Tibial artery (tissue), 4 donors: ENCODE data around the gene ITPK1.
A peak's percentile ranks its signal among the peaks of the same experiment; 100 is the strongest.
"Not testable (repeated sequence)": the region's sequence is repeated elsewhere in the genome, so short reads cannot be mapped to it uniquely, and the experiment has no call there.

Source experiments
- DNase-seq, 2 donors: peaks; one replicate each; pipeline ENCODE4 v3.0.0-alpha.2; 2019
- H3K27ac ChIP-seq, 2 donors: fragments of 200-600 bp; sonication (generic) in 1 of 2; 1 replicate in 1 of 2; 2 replicates in 1 of 2; pipeline ENCODE4 v1.5.1; 2018 to 2019; ENCODE audit warnings: mild to moderate bottlenecking in 1 of 2
- H3K27me3 ChIP-seq, 2 donors: fragments of 200-600 bp; sonication (generic) in 1 of 2; one replicate each; pipeline versions ENCODE4 v1.5.1 to v1.6.0; 2016 to 2019
- H3K36me3 ChIP-seq, 3 donors: fragments of 200-600 bp; sonication (generic) in 2 of 3; one replicate each; pipeline ENCODE4 v1.5.1; 2016 to 2019; ENCODE audit warnings: mild to moderate bottlenecking in 2 of 3
- H3K4me1 ChIP-seq, 4 donors: fragments of 200-600 bp; sonication (generic) in 2 of 4; 1 replicate in 3 of 4; 2 replicates in 1 of 4; pipeline ENCODE4 v1.5.1; 2016 to 2019
- H3K4me3 ChIP-seq, 2 donors: fragments of 200-600 bp; sonication (generic) in 1 of 2; 1 replicate in 1 of 2; 2 replicates in 1 of 2; pipeline ENCODE4 v1.5.1; 2018 to 2019; ENCODE audit warnings: mild to moderate bottlenecking in 2 of 2
- H3K9me3 ChIP-seq, 3 donors: fragments of 200-600 bp; sonication (generic) in 1 of 3; one replicate each; pipeline ENCODE4 v1.5.1; 2016 to 2019
- CTCF ChIP-seq, 2 experiments: fragments of 200-600 bp in 1 of 2; fragments of 450-650 bp in 1 of 2; IDR thresholded peaks; one replicate each; pipeline ENCODE4 v1.5.1; 2017 to 2019; ENCODE audit warnings: antibody characterized with exemption in 2 of 2, mild to moderate bottlenecking in 1 of 2, moderate library complexity in 1 of 2
- intact Hi-C: fragments of 100-400 bp; cut with DNase I; formaldehyde crosslinking; loops from one replicate; pipeline ENCODE4 v1.15.0; 2023; ENCODE audit warnings: low total_unique reads

The ITPK1 gene

GRCh38 chr14:93109572-93110481 is 5.9 kb downstream of the ITPK1 start:
- no peaks in the 10 kb centered on the region for H3K27me3 ChIP-seq
- H3K36me3 ChIP-seq = no peaks in the 10 kb centered on the region
- TF ChIP-seq CTCF (IDR thresholded peaks at IDR 0.05) = no peak
- intact Hi-C loops = loop anchor here (5.0 to 10.0 kb wide), 2 partner anchors 55 to 222 kb away; partner anchors contain the start of gene BTBD7
- no peak overlapping the region for H3K27ac ChIP-seq
- no peak for DNase-seq
- H3K9me3 ChIP-seq = no peaks in the 10 kb centered on the region
- H3K4me3 ChIP-seq = no peak overlapping the region
- H3K4me1 ChIP-seq = peaks cover 0 to 60% (median 36%) of the 10 kb centered on the region in 4 donors

- Histone ChIP-seq H3K4me1 (peaks cover 0 to 49% (median 28%) of the 10 kb centered on the region in 4 donors), H3K36me3 (no peaks in the 10 kb centered on the region), H3K9me3 (no peaks in the 10 kb centered on the region), H3K4me3 (no peak overlapping the region), H3K27ac (no peak overlapping the region), H3K27me3 (no peaks in the 10 kb centered on the region)
- DNase-seq = no peak
- no peak for TF ChIP-seq CTCF (IDR thresholded peaks at IDR 0.05)
- intact Hi-C loops = no loop called here
These were observed 7.6 kb downstream of the ITPK1 start for GRCh38 chr14:93108105-93108504.

- Histone ChIP-seq H3K27ac (no peak overlapping the region), H3K9me3 (no peaks in the 10 kb centered on the region), H3K4me1 (peaks cover 0 to 46% (median 23%) of the 10 kb centered on the region in 4 donors), H3K27me3 (no peaks in the 10 kb centered on the region), H3K4me3 (no peak overlapping the region), H3K36me3 (no peaks in the 10 kb centered on the region)
- no peak for DNase-seq
- intact Hi-C loops = no loop called here
- no peak for TF ChIP-seq CTCF (IDR thresholded peaks at IDR 0.05)
These were observed 8.3 kb downstream of the ITPK1 start for GRCh38 chr14:93107453-93107852.

- intact Hi-C loops = no loop called here
- Histone ChIP-seq H3K36me3 (no peaks in the 10 kb centered on the region), H3K27ac (no peak overlapping the region), H3K4me3 (no peak overlapping the region), H3K4me1 (peaks cover 0 to 44% (median 19%) of the 10 kb centered on the region in 4 donors), H3K9me3 (no peaks in the 10 kb centered on the region), H3K27me3 (no peaks in the 10 kb centered on the region)
- DNase-seq = no peak
- no peak for TF ChIP-seq CTCF (IDR thresholded peaks at IDR 0.05)
These were observed 9.1 kb downstream of the ITPK1 start for GRCh38 chr14:93106541-93107156.

GRCh38 chr14:93105856-93106255 is 9.9 kb downstream of the ITPK1 start:
- H3K27ac ChIP-seq, intact Hi-C loops: not testable (repeated sequence)
- peaks cover 0 to 43% (median 19%) of the 10 kb centered on the region in 4 donors for H3K4me1 ChIP-seq

GRCh38 chr14:93105362-93105761 is 10.4 kb downstream of the ITPK1 start:
- Histone ChIP-seq H3K4me3 (no peak overlapping the region), H3K27ac (no peak overlapping the region), H3K4me1 (peaks cover 0 to 38% (median 19%) of the 10 kb centered on the region in 4 donors), H3K27me3 (no peaks in the 10 kb centered on the region), H3K36me3 (no peaks in the 10 kb centered on the region), H3K9me3 (no peaks in the 10 kb centered on the region)
- DNase-seq = peak in 1 of 2 donors; percentile 57
- intact Hi-C loops = no loop called here
- no peak for TF ChIP-seq CTCF (IDR thresholded peaks at IDR 0.05)

More at GRCh38 chr14:93105856-93106255, 9.9 kb downstream of the ITPK1 start:
- not testable (repeated sequence) for DNase-seq, H3K27me3 ChIP-seq, H3K36me3 ChIP-seq, H3K9me3 ChIP-seq, H3K4me3 ChIP-seq
